ENCODE results near the gene TMEM87B.

DNA sequence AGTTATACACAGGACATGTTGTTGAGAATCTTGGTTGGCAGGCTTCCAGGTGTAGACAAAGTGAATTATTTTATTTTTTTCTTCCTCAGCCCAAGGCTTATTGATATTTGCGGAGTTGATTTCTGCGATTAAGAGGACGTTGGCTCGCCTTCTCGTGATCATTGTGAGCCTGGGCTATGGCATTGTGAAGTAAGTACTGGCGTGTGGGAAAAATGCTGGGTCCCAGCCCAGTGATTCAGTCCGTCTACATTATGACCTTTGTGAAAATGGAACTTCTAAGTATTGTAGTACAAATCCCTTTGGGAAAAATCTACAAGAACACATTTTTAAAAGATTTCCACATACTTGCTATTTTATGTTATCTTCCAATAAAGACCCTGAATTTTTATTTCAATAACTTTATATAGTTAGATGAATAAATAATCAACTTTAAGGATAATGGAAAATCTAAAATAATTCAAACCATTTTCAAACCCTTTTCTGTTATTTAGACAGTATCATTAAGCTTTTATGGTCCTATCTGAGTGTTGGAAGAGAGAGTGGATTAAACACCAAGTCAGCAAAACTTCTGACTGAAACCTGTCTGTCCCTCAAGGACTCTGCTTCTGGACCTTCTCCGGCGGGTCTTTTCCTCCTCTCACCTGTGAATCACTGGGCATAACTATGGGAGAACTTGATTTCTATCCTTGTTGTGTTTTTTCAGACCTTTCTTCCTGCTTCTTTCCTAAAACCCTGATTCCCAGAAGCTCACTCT is 31.0 kb downstream of the TMEM87B start:
- TF ChIP-seq TBP (IDR thresholded peaks at IDR 0.05; ENCODE audit: low read depth, low read length) (no peak), CHD2 (IDR thresholded peaks at IDR 0.05; ENCODE audit: low read length) (no peak), SIX5 (IDR thresholded peaks at IDR 0.05; ENCODE audit: low read depth, low read length) (no peak), EP300 (IDR thresholded peaks at IDR 0.05; ENCODE audit: borderline replicate concordance in 1 of 2, low read depth in 2 of 2, low read length in 2 of 2) (no peak), SIN3A (conservative IDR thresholded peaks at IDR 0.05 in 1 of 2, IDR thresholded peaks at IDR 0.05 in 1 of 2; ENCODE audit: low read depth in 1 of 2, low read length in 2 of 2) (no peak), CREB1 (IDR thresholded peaks at IDR 0.05) (no peak), EZH2 (IDR thresholded peaks at IDR 0.05; ENCODE audit: low read depth, low read length, severe bottlenecking) (no peak), POLR2AphosphoS5 (IDR thresholded peaks at IDR 0.05; ENCODE audit: low read depth, low read length) (no peak), GTF2F1 (IDR thresholded peaks at IDR 0.05; ENCODE audit: borderline replicate concordance, low read depth, low read length) (no peak), RXRA (IDR thresholded peaks at IDR 0.05; ENCODE audit: insufficient read depth, low read depth, low read length) (no peak), YY1 (IDR thresholded peaks at IDR 0.05; ENCODE audit: low read depth, low read length) (no peak), POLR2A (IDR thresholded peaks at IDR 0.05; ENCODE audit: control extremely low read depth in 1 of 2, low read depth in 2 of 2, low read length in 2 of 2) (no peak)
- TF ChIP-seq, protein P1, sequence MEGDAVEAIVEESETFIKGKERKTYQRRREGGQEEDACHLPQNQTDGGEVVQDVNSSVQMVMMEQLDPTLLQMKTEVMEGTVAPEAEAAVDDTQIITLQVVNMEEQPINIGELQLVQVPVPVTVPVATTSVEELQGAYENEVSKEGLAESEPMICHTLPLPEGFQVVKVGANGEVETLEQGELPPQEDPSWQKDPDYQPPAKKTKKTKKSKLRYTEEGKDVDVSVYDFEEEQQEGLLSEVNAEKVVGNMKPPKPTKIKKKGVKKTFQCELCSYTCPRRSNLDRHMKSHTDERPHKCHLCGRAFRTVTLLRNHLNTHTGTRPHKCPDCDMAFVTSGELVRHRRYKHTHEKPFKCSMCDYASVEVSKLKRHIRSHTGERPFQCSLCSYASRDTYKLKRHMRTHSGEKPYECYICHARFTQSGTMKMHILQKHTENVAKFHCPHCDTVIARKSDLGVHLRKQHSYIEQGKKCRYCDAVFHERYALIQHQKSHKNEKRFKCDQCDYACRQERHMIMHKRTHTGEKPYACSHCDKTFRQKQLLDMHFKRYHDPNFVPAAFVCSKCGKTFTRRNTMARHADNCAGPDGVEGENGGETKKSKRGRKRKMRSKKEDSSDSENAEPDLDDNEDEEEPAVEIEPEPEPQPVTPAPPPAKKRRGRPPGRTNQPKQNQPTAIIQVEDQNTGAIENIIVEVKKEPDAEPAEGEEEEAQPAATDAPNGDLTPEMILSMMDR (IDR thresholded peaks at IDR 0.05; ENCODE audit: control extremely low read depth in 1 of 3, insufficient read depth in 1 of 3, low read depth in 1 of 3, low read length in 3 of 3), result no peak

All from H1 (cell line).